Breast epithelium (tissue), 4 donors: ENCODE measurements around the gene TBL3. TPM values are rescaled to one million over a fixed set of nuclear protein-coding genes. Genes with fewer than 3 reads are reported as not detected.

ENCODE experiments used
- DNase-seq, 2 donors: peaks; one replicate each; pipeline ENCODE4 v3.0.0-alpha.2; 2019; ENCODE audit warnings: low spot score in 2 of 2
- H3K27ac ChIP-seq, 2 donors: fragments of 200-600 bp; sonication (generic) in 1 of 2; one replicate each; pipeline ENCODE4 v1.5.1; 2016 to 2019; ENCODE audit warnings: mild to moderate bottlenecking in 1 of 2
- H3K27me3 ChIP-seq, 2 donors: fragments of 200-600 bp; sonication (generic) in 1 of 2; one replicate each; pipeline versions ENCODE4 v1.5.1 to v1.6.0; 2017 to 2019; ENCODE audit warnings: control low read depth in 1 of 2, mild to moderate bottlenecking in 1 of 2
- H3K36me3 ChIP-seq: fragments of 200-600 bp; one replicate; pipeline ENCODE4 v1.5.1; 2019
- H3K4me1 ChIP-seq, 2 donors: fragments of 200-600 bp; sonication (generic); one replicate each; pipeline ENCODE4 v1.5.1; 2016 to 2019; ENCODE audit warnings: control low read depth in 1 of 2
- H3K4me3 ChIP-seq, 3 donors: fragments of 200-600 bp; sonication (generic); 1 replicate in 2 of 3; 2 replicates in 1 of 3; pipeline ENCODE4 v1.5.1; 2016 to 2019; ENCODE audit warnings: mild to moderate bottlenecking in 3 of 3, moderate library complexity in 2 of 3
- H3K9me3 ChIP-seq, 2 donors: fragments of 200-600 bp; sonication (generic) in 1 of 2; one replicate each; pipeline ENCODE4 v1.5.1; 2016 to 2019; ENCODE audit warnings: control low read depth in 1 of 2
- POLR2A ChIP-seq: fragments of 450-650 bp; IDR thresholded peaks from one replicate; pipeline ENCODE4 v1.6.1; 2016; ENCODE audit warnings: antibody characterized with exemption, mild to moderate bottlenecking, moderate library complexity
- POLR2AphosphoS5 ChIP-seq, 3 donors: sonication (generic); formaldehyde crosslinking; IDR thresholded peaks; one replicate each; pipeline ENCODE4 v1.6.1; 2017; ENCODE audit warnings: antibody characterized with exemption in 3 of 3
- intact Hi-C: fragments of 100-400 bp; cut with DNase I; formaldehyde crosslinking; loops from one replicate; pipeline ENCODE4 v1.15.1; 2023; ENCODE audit warnings: low total_unique reads
- total RNA-seq, 3 donors: library from RNA; depleted of rRNA; stranded (reverse); fragments of >200 nt; gene quantifications; one replicate each; pipeline ENCODE4 v1.1.0, GENCODE V29; 2016
- TF ChIP-seq, protein P1 (sequence below), 3 donors: fragments of 450-650 bp; IDR thresholded peaks; one replicate each; pipeline ENCODE4 v1.5.1; 2016 to 2017; ENCODE audit warnings: antibody characterized with exemption in 3 of 3, mild to moderate bottlenecking in 3 of 3, moderate library complexity in 3 of 3

TBL3 gene
- total RNA-seq, 3 donors from 2014 or later: 32.9 to 42.3 (median 33.1) TPM

DNA sequence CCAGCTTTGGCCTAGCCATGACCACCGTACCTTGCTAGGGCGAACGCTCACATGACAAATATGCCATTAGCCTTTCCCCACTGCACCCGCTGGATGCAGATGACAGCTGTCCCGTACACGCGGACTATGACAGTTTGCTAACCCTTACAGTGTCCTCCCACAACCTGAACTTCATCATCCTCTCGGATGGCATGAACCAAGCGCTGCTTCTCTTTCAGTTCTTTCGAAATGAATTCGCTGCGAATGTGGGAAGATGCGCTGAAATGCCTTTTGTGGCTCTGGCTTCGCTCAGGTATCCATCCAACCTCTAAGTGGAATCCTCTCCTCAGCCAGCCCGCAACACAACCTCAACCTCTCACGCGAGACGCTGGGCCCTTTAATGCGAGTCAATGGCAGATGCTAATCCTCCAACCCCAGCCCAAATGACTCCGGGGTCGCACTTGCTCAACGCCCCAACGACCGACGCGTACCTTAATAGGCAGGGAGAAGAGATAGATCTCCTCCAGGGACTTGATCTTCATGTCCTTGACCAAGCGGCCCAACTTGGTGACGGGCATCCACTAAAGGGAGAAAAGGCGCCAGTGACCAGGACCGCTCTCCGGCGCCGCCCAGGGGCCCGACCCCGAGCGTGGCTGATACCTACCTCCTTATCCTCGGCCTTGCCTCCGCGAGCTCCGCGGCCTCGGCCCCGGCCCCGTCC, 7.9 kb upstream of the TBL3 start:
- TF ChIP-seq POLR2A (no peak), POLR2AphosphoS5 (IDR thresholded peaks at IDR 0.05) (no peak)
- TF ChIP-seq, protein P1, sequence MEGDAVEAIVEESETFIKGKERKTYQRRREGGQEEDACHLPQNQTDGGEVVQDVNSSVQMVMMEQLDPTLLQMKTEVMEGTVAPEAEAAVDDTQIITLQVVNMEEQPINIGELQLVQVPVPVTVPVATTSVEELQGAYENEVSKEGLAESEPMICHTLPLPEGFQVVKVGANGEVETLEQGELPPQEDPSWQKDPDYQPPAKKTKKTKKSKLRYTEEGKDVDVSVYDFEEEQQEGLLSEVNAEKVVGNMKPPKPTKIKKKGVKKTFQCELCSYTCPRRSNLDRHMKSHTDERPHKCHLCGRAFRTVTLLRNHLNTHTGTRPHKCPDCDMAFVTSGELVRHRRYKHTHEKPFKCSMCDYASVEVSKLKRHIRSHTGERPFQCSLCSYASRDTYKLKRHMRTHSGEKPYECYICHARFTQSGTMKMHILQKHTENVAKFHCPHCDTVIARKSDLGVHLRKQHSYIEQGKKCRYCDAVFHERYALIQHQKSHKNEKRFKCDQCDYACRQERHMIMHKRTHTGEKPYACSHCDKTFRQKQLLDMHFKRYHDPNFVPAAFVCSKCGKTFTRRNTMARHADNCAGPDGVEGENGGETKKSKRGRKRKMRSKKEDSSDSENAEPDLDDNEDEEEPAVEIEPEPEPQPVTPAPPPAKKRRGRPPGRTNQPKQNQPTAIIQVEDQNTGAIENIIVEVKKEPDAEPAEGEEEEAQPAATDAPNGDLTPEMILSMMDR (IDR thresholded peaks at IDR 0.05): no peak
- peaks cover 5 to 16% of the 10 kb centered on the region in 2 donors for H3K4me1 ChIP-seq
- intact Hi-C loops: no loop called here

DNA sequence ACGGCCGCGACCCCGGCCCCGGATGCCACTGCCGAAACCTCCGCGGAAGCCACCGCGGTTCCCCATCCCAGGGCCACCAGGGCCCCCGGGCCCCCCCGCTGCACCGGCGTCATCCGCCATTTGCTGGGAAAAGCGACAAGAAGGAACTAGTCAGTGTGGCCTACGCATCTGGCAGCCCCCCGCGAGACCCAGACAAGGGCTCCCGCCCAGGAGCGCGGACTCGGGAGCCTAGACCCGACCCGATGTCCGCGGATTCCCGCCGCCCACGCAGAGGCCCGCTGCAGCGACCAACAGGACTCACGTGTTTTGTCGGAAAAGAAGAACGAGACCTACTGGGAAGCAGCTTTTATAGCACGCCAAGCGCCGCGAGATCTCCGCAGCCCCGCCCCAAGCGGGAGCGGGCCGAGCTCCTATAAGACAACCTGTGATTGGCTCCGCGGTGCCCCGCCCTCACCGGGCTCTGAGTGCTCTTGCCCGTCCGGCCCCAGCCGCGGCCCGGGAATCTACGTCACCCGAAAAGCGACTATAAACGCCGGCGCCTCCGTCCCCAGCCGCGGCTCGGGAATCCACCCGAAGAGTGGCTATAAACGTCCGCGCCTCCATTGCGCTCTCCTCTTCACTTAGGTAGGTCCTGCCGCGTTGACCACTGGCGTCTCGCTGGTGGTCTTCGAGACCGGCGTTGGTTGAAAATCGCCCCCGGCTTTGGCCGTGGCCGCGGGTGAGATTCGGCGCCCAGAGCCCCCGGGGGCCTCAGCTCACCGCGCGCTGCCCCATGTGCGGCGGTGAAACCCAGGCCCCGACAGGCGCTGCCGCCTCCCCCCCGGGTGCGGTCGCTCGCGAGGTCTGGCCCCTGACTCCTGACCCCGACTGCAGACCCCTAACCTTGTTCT, 7.1 kb upstream of the TBL3 start, which contains the start of gene RPS2:
RPS2 (minus strand) TSS at position 321 of the 890 bp plus-strand sequence; CDS start at position 120, 201 bp downstream.
- intact Hi-C loops: no loop called here
- Histone ChIP-seq H3K27ac (peak within 1 kb of the TSS; percentile 98 to 99), H3K9me3 (no peaks in the 10 kb centered on the region), H3K36me3 (no peaks in the 10 kb centered on the region), H3K27me3 (no peaks in the 10 kb centered on the region), H3K4me1 (peaks cover 3 to 16% of the 10 kb centered on the region in 2 donors), H3K4me3 (peak within 1 kb of the TSS; percentile 91 to 95 (median 94))
- TF ChIP-seq, protein P1 (IDR thresholded peaks at IDR 0.05): peak in 1 of 3 donors; percentile 21
- TF ChIP-seq POLR2AphosphoS5 (IDR thresholded peaks at IDR 0.05) (peak; percentile 99 to 100 (median 100)), POLR2A (peak; percentile 97)
- peak; percentile 99 for DNase-seq

More for the DNA sequence above, 7.9 kb upstream of the TBL3 start:
- no peaks in the 10 kb centered on the region for H3K27me3 ChIP-seq
- peak overlapping the region; percentile 91 to 95 (median 94) for H3K4me3 ChIP-seq
- no peak for DNase-seq
- H3K27ac ChIP-seq: peak overlapping the region; percentile 98 to 99
- H3K9me3 ChIP-seq: no peaks in the 10 kb centered on the region
- no peaks in the 10 kb centered on the region for H3K36me3 ChIP-seq

DNA sequence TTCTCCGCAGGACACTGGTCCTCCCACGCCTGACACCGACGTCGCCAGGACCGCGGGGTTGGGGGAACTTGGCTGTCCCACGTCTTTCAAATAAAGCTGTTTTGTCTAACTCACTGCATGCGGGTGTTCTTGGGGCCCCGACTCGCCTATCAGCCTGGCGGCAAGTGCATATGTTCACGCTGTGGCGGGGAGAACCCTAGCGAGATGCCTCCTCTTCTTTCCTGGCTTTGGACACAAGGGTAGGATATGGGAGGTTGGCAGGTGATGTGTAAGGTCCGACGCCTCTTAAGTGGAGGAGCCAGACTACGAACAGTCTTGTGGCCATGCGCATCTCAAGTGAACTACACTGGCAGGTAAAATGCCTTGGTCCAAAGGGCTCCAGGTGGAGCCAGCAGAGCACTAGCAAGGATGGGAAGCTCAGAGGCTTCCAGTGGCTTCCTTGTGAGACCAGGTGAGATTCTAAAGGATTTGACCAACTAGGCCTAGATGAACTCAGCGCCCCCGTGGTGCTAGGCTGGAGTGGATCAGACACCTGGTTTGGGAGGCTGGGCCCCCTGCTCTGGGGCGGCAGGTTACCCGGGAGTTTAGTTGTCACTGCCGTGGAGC, 6.4 kb upstream of the TBL3 start:
- H3K36me3 ChIP-seq: no peaks in the 10 kb centered on the region
- no peak for TF ChIP-seq POLR2A
- TF ChIP-seq, protein P1 (IDR thresholded peaks at IDR 0.05): peak in 1 of 3 donors; percentile 4
- H3K27ac ChIP-seq: peak overlapping the region; percentile 98 to 99
- intact Hi-C loops: no loop called here
- DNase-seq: no peak
- H3K4me1 ChIP-seq: peaks cover 3 to 12% of the 10 kb centered on the region in 2 donors
- H3K27me3 ChIP-seq: no peaks in the 10 kb centered on the region
- no peaks in the 10 kb centered on the region for H3K9me3 ChIP-seq
- H3K4me3 ChIP-seq: peak overlapping the region; percentile 91 to 95 (median 94)

DNA sequence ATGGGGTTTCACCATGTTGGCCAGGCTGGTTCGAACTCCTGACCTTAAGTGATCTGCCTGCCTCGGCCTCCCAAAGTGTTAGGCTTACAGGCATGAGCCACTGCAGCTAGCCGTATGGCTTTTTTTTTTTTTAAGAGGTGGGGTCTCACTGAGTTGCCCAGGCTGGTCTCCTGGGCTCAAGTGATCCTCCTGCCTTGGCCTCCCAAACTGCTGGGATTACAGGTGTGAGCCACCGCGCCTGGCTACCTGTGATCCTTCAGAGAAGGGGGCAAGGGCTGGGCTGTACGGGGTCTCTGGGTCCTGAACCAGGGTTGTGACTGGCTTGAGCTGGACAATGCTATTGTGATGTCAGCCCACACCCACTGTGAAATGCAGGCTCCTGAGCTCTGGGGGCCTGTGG, 5.4 kb upstream of the TBL3 start, which contains the start of gene RNF151:
RNF151 (plus strand) TSS at position 397 of the 400 bp plus-strand sequence. CDS start 26 bp downstream, outside the sequence.
- Histone ChIP-seq H3K36me3 (no peaks in the 10 kb centered on the region), H3K27me3 (no peaks in the 10 kb centered on the region), H3K9me3 (no peaks in the 10 kb centered on the region), H3K4me3 (peak within 1 kb of the TSS; percentile 91 to 95 (median 94)), H3K4me1 (peaks cover 3 to 10% of the 10 kb centered on the region in 2 donors), H3K27ac (peak within 1 kb of the TSS; percentile 98 to 99)
- TF ChIP-seq POLR2AphosphoS5 (IDR thresholded peaks at IDR 0.05) (no peak), POLR2A (no peak)
- TF ChIP-seq, protein P1 (IDR thresholded peaks at IDR 0.05): no peak
- no peak for DNase-seq
- intact Hi-C loops: no loop called here
